GM18868 (cell line): ENCODE measurements around the gene ACTR1A.

Experiments
- ATAC-seq: cut with Tn5 transposase; IDR thresholded peaks from one replicate; pipeline ENCODE4 v1.9.1; 2021; ENCODE audit warnings: mild to moderate bottlenecking, moderate library complexity; ENCODE audit not compliant: unreplicated experiment

The ACTR1A gene

GRCh38 chr10:102491136-102491535 lies 11.4 kb downstream of the ACTR1A start:
- ATAC-seq, result no peak

- no peak for ATAC-seq
Observed at GRCh38 chr10:102485093-102485784, 17.3 kb downstream of the ACTR1A start.

GRCh38 chr10:102484021-102484420 lies 18.5 kb downstream of the ACTR1A start:
- ATAC-seq, result no peak

GRCh38 chr10:102480396-102480795 lies 22.1 kb downstream of the ACTR1A start:
- ATAC-seq, result no peak

- ATAC-seq, result no peak
Observed at GRCh38 chr10:102479651-102480050, 22.9 kb downstream of the ACTR1A start.

GRCh38 chr10:102476466-102477141 lies 25.9 kb downstream of the ACTR1A start:
- ATAC-seq, result no peak

GRCh38 chr10:102475451-102476040 lies 27.0 kb downstream of the ACTR1A start:
- no peak for ATAC-seq

- ATAC-seq, result no peak
Observed at GRCh38 chr10:102473445-102474331, 28.8 kb downstream of the ACTR1A start.

GRCh38 chr10:102470579-102471546 lies 31.6 kb downstream of the ACTR1A start:
- no peak for ATAC-seq

- no peak for ATAC-seq
Observed at GRCh38 chr10:102468683-102469082, 33.8 kb downstream of the ACTR1A start.

GRCh38 chr10:102467971-102468438 lies 34.5 kb downstream of the ACTR1A start:
- ATAC-seq, result no peak

GRCh38 chr10:102467318-102467717 lies 35.2 kb downstream of the ACTR1A start:
- no peak for ATAC-seq

- ATAC-seq, result no peak
Observed at GRCh38 chr10:102465466-102465865, 37.0 kb downstream of the ACTR1A start.

GRCh38 chr10:102463983-102464382 lies 38.5 kb downstream of the ACTR1A start:
- no peak for ATAC-seq

- no peak for ATAC-seq
Observed at GRCh38 chr10:102462512-102463054, 39.9 kb downstream of the ACTR1A start.

- ATAC-seq, result peak; percentile 86
Observed at GRCh38 chr10:102461187-102462054, 41.1 kb downstream of the ACTR1A start.

- ATAC-seq, result peak; percentile 14
Observed at GRCh38 chr10:102460836-102461186, 41.7 kb downstream of the ACTR1A start.

GRCh38 chr10:102458656-102459055 lies 43.9 kb downstream of the ACTR1A start:
- no peak for ATAC-seq
